Fibroblast of gingiva (primary cell): ENCODE measurements around the gene OAF.
A peak's percentile ranks its signal among the peaks of the same experiment; 100 is the strongest.

ENCODE experiments used
- DNase-seq: peaks from one replicate; pipeline ENCODE4 v3.0.0-alpha.2; 2011; ENCODE audit warnings: low read depth

Gene OAF

GRCh38 chr11:120183701-120184141 lies 27.1 kb upstream of the OAF start:
- DNase-seq: no peak

GRCh38 chr11:120184371-120184945 lies 26.4 kb upstream of the OAF start:
- DNase-seq: no peak

GRCh38 chr11:120184946-120185705 lies 25.7 kb upstream of the OAF start:
- peak; percentile 25 for DNase-seq

GRCh38 chr11:120185706-120186455 lies 25.0 kb upstream of the OAF start:
- DNase-seq: no peak

GRCh38 chr11:120186456-120186773 lies 24.4 kb upstream of the OAF start:
- no peak for DNase-seq

GRCh38 chr11:120186774-120187591 lies 23.8 kb upstream of the OAF start:
- DNase-seq: no peak

GRCh38 chr11:120188371-120188770 lies 22.5 kb upstream of the OAF start:
- no peak for DNase-seq

- DNase-seq: no peak
These were observed 21.9 kb upstream of the OAF start for GRCh38 chr11:120188811-120189455.

- DNase-seq: no peak
These were observed 19.8 kb upstream of the OAF start for GRCh38 chr11:120191058-120191457.

GRCh38 chr11:120192831-120193625 lies 17.8 kb upstream of the OAF start:
- no peak for DNase-seq

- DNase-seq: no peak
These were observed 16.7 kb upstream of the OAF start for GRCh38 chr11:120194166-120194565.

GRCh38 chr11:120195601-120196320 lies 15.1 kb upstream of the OAF start:
- no peak for DNase-seq

- no peak for DNase-seq
These were observed 14.0 kb upstream of the OAF start for GRCh38 chr11:120196826-120197225.

- DNase-seq: no peak
These were observed 13.5 kb upstream of the OAF start for GRCh38 chr11:120197251-120197891.

GRCh38 chr11:120197977-120198376 lies 12.9 kb upstream of the OAF start:
- DNase-seq: no peak

- DNase-seq: no peak
These were observed 12.4 kb upstream of the OAF start for GRCh38 chr11:120198403-120198786.

- DNase-seq: no peak
These were observed 11.9 kb upstream of the OAF start for GRCh38 chr11:120198787-120199469.

- DNase-seq: no peak
These were observed 11.2 kb upstream of the OAF start for GRCh38 chr11:120199613-120200012.

- DNase-seq: no peak
These were observed 10.2 kb upstream of the OAF start for GRCh38 chr11:120200677-120201076.
